HL-60 (cell line): ENCODE data around the gene HIGD1A.

Experiments used
- DNase-seq, 2 experiments: peaks; one replicate each; pipeline ENCODE4 v3.0.0-alpha.2; 2010 to 2020; ENCODE audit warnings: low read depth in 1 of 2, low spot score in 1 of 2
- H3K27ac ChIP-seq: fragments of 250-450 bp; sonication (Bioruptor Pico); replicated peaks from 2 replicates; pipeline ENCODE4 v1.5.1; 2020; ENCODE audit warnings: mild to moderate bottlenecking, moderate library complexity
- H3K27me3 ChIP-seq: fragments of 250-450 bp; sonication (Bioruptor Pico); 2 replicates; pipeline ENCODE4 v1.5.1; 2021; ENCODE audit warnings: mild to moderate bottlenecking, moderate library complexity; ENCODE audit not compliant: insufficient read depth, poor library complexity, severe bottlenecking
- H3K4me3 ChIP-seq: replicated peaks from 2 replicates; pipeline ENCODE4 v1.5.1; 2011; ENCODE audit warnings: mild to moderate bottlenecking, control low read depth, low read length; ENCODE audit not compliant: insufficient read depth
- CTCF ChIP-seq: IDR thresholded peaks from one replicate; pipeline ENCODE4 v1.5.1; 2011; ENCODE audit warnings: low read length, control low read depth, inconsistent platforms; ENCODE audit not compliant: insufficient read depth
- GABPA ChIP-seq: IDR thresholded peaks from 2 replicates; pipeline ENCODE4 v1.6.1; 2012; ENCODE audit warnings: low read depth
- POLR2AphosphoS5 ChIP-seq: IDR thresholded peaks from 2 replicates; pipeline ENCODE4 v1.6.1; 2012; ENCODE audit warnings: low read depth
- SPI1 ChIP-seq: IDR thresholded peaks from 2 replicates; pipeline ENCODE4 v1.6.1; 2012; ENCODE audit warnings: low read depth, mild to moderate bottlenecking, borderline replicate concordance
- TF ChIP-seq, protein P1 (sequence below): IDR thresholded peaks from 2 replicates; pipeline ENCODE4 v1.6.1; 2012; ENCODE audit warnings: low read depth; ENCODE audit not compliant: insufficient replicate concordance

The HIGD1A gene

GRCh38 chr3:42750834-42751233, 53.5 kb downstream of the HIGD1A start:
- TF ChIP-seq CTCF: no peak
- TF ChIP-seq SPI1: no peak
- TF ChIP-seq, protein P1, sequence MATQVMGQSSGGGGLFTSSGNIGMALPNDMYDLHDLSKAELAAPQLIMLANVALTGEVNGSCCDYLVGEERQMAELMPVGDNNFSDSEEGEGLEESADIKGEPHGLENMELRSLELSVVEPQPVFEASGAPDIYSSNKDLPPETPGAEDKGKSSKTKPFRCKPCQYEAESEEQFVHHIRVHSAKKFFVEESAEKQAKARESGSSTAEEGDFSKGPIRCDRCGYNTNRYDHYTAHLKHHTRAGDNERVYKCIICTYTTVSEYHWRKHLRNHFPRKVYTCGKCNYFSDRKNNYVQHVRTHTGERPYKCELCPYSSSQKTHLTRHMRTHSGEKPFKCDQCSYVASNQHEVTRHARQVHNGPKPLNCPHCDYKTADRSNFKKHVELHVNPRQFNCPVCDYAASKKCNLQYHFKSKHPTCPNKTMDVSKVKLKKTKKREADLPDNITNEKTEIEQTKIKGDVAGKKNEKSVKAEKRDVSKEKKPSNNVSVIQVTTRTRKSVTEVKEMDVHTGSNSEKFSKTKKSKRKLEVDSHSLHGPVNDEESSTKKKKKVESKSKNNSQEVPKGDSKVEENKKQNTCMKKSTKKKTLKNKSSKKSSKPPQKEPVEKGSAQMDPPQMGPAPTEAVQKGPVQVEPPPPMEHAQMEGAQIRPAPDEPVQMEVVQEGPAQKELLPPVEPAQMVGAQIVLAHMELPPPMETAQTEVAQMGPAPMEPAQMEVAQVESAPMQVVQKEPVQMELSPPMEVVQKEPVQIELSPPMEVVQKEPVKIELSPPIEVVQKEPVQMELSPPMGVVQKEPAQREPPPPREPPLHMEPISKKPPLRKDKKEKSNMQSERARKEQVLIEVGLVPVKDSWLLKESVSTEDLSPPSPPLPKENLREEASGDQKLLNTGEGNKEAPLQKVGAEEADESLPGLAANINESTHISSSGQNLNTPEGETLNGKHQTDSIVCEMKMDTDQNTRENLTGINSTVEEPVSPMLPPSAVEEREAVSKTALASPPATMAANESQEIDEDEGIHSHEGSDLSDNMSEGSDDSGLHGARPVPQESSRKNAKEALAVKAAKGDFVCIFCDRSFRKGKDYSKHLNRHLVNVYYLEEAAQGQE: no peak
- TF ChIP-seq GABPA: no peak
- TF ChIP-seq POLR2AphosphoS5: no peak
- H3K27me3 ChIP-seq: no peaks in the 10 kb centered on the region
- no peak overlapping the region for H3K27ac ChIP-seq
- no peak for DNase-seq
- no peak overlapping the region for H3K4me3 ChIP-seq

GRCh38 chr3:42749753-42750231, 54.5 kb downstream of the HIGD1A start:
- no peak overlapping the region for H3K27ac ChIP-seq
- TF ChIP-seq CTCF: peak; percentile 68
- TF ChIP-seq, protein P1: no peak
- DNase-seq: peak in 1 of 2 experiments; percentile 68
- H3K4me3 ChIP-seq: no peak overlapping the region
- no peaks in the 10 kb centered on the region for H3K27me3 ChIP-seq

GRCh38 chr3:42749025-42749752, 55.1 kb downstream of the HIGD1A start:
- no peak for DNase-seq
- Histone ChIP-seq H3K27ac (no peak overlapping the region), H3K27me3 (no peaks in the 10 kb centered on the region), H3K4me3 (no peak overlapping the region)
- no peak for TF ChIP-seq CTCF
- no peak for TF ChIP-seq POLR2AphosphoS5
- TF ChIP-seq, protein P1: no peak
- TF ChIP-seq SPI1: no peak
- TF ChIP-seq GABPA: no peak
